Activated naive CD8-positive, alpha-beta T cell treated with anti-CD3 and anti-CD28 coated beads, Interleukin-2, amount 10 ng/mL, durations not matched to agents 7 days and 5 days (primary cell): ENCODE data around the gene ALOX12B. TPM values are rescaled to one million over a fixed set of nuclear protein-coding genes. Genes with fewer than 3 reads are reported as not detected.

ENCODE experiments used
- ATAC-seq: fragments of 150-1000 bp; cut with Tn5 transposase; one replicate; pipeline ENCODE4 v1.10.0; 2021; ENCODE audit warnings: low read depth, moderate library complexity
- POLR2A ChIA-PET: fragments of 350-600 bp; sonication (Branson Sonifier 250); formaldehyde crosslinking; loops from one replicate; lab custom pipeline; 2021; ENCODE audit warnings: antibody characterized with exemption; lab: Charles Lee
- DNase-seq: peaks from one replicate; pipeline ENCODE4 v3.0.0; 2021
- H3K27ac Mint-ChIP-seq: one replicate; pipeline ENCODE4 v1.8.0; 2022; ENCODE audit warnings: mild to moderate bottlenecking, mixed read lengths
- H3K27me3 Mint-ChIP-seq: one replicate; pipeline ENCODE4 v1.8.0; 2022; ENCODE audit warnings: mild to moderate bottlenecking, moderate library complexity, mixed read lengths
- H3K36me3 Mint-ChIP-seq: one replicate; pipeline ENCODE4 v1.8.0; 2021; ENCODE audit warnings: mild to moderate bottlenecking, mixed read lengths
- H3K4me1 Mint-ChIP-seq: one replicate; pipeline ENCODE4 v1.8.0; 2021; ENCODE audit warnings: mixed read lengths
- H3K4me3 Mint-ChIP-seq: one replicate; pipeline ENCODE4 v1.8.0; 2022; ENCODE audit warnings: mild to moderate bottlenecking, moderate library complexity, mixed read lengths
- H3K9me3 Mint-ChIP-seq: one replicate; pipeline ENCODE4 v1.8.0; 2021; ENCODE audit warnings: mixed read lengths
- total RNA-seq, 2 experiments: library from RNA; stranded (reverse); gene quantifications; one replicate each; pipeline ENCODE4 v1.2.3, GENCODE V29; 2021

ALOX12B gene
- total RNA-seq, 2 experiments from 2014 or later, result 0.65 to 0.97 TPM

GRCh38 chr17:8051831-8052230 lies 35.7 kb downstream of the ALOX12B start:
- Mint-ChIP-seq H3K9me3 (no peaks in the 10 kb centered on the region), H3K27me3 (peaks cover 13% of the 10 kb centered on the region), H3K27ac (no peak overlapping the region), H3K36me3 (no peaks in the 10 kb centered on the region), H3K4me1 (peaks cover 11% of the 10 kb centered on the region), H3K4me3 (no peak overlapping the region)
- DNase-seq (no peak), ATAC-seq (no peak)
- POLR2A ChIA-PET, result no interaction called here

- POLR2A ChIA-PET, result interaction anchor here (0.6 kb wide), 1 partner anchor 720 kb away, joined by 5 read pairs; the partner anchor contains the start of gene NEURL4
These were observed 38.8 kb downstream of the ALOX12B start for GRCh38 chr17:8048736-8049135.

GRCh38 chr17:8048236-8048635 lies 39.3 kb downstream of the ALOX12B start:
- POLR2A ChIA-PET, result no interaction called here
- DNase-seq, result no peak
- Mint-ChIP-seq H3K4me3 (no peak overlapping the region), H3K36me3 (no peaks in the 10 kb centered on the region), H3K9me3 (no peaks in the 10 kb centered on the region), H3K27ac (no peak overlapping the region), H3K27me3 (peaks cover 7% of the 10 kb centered on the region), H3K4me1 (no peaks in the 10 kb centered on the region)
- ATAC-seq, result no peak

More at GRCh38 chr17:8048736-8049135, 38.8 kb downstream of the ALOX12B start:
- H3K27ac Mint-ChIP-seq, result no peak overlapping the region
- ATAC-seq (no peak), DNase-seq (no peak)
- no peaks in the 10 kb centered on the region for H3K36me3 Mint-ChIP-seq
- peaks cover 4% of the 10 kb centered on the region for H3K27me3 Mint-ChIP-seq
- no peak overlapping the region for H3K4me3 Mint-ChIP-seq
- H3K9me3 Mint-ChIP-seq, result no peaks in the 10 kb centered on the region
- H3K4me1 Mint-ChIP-seq, result no peaks in the 10 kb centered on the region

- Mint-ChIP-seq H3K9me3 (no peaks in the 10 kb centered on the region), H3K36me3 (no peaks in the 10 kb centered on the region), H3K4me3 (no peak overlapping the region), H3K27me3 (peaks cover 12% of the 10 kb centered on the region), H3K27ac (no peak overlapping the region), H3K4me1 (no peaks in the 10 kb centered on the region)
- POLR2A ChIA-PET, result no interaction called here
- DNase-seq (no peak), ATAC-seq (no peak)
These were observed 39.8 kb downstream of the ALOX12B start for GRCh38 chr17:8047769-8048110.

GRCh38 chr17:8046929-8047768 lies 40.4 kb downstream of the ALOX12B start:
- POLR2A ChIA-PET, result no interaction called here
- Mint-ChIP-seq H3K9me3 (no peaks in the 10 kb centered on the region), H3K27ac (no peak overlapping the region), H3K36me3 (no peaks in the 10 kb centered on the region), H3K4me3 (no peak overlapping the region), H3K4me1 (no peaks in the 10 kb centered on the region), H3K27me3 (peaks cover 12% of the 10 kb centered on the region)
- ATAC-seq (no peak), DNase-seq (no peak)

GRCh38 chr17:8046306-8046928 lies 41.1 kb downstream of the ALOX12B start:
- Mint-ChIP-seq H3K36me3 (no peaks in the 10 kb centered on the region), H3K27ac (no peak overlapping the region), H3K4me1 (peaks cover 3% of the 10 kb centered on the region), H3K4me3 (no peak overlapping the region), H3K9me3 (no peaks in the 10 kb centered on the region), H3K27me3 (peaks cover 12% of the 10 kb centered on the region)
- no peak for DNase-seq
- no peak for ATAC-seq
- POLR2A ChIA-PET, result no interaction called here

GRCh38 chr17:8044819-8045810 lies 42.4 kb downstream of the ALOX12B start:
- Mint-ChIP-seq H3K4me3 (no peak overlapping the region), H3K27ac (no peak overlapping the region), H3K27me3 (peaks cover 18% of the 10 kb centered on the region), H3K36me3 (no peaks in the 10 kb centered on the region), H3K4me1 (peaks cover 4% of the 10 kb centered on the region), H3K9me3 (no peaks in the 10 kb centered on the region)
- no peak for ATAC-seq
- no peak for DNase-seq
- POLR2A ChIA-PET, result no interaction called here

GRCh38 chr17:8041979-8042378 lies 45.5 kb downstream of the ALOX12B start:
- H3K36me3 Mint-ChIP-seq, result no peaks in the 10 kb centered on the region
- no peak for DNase-seq
- H3K27ac Mint-ChIP-seq, result no peak overlapping the region
- no peak overlapping the region for H3K4me3 Mint-ChIP-seq
- ATAC-seq, result no peak
- peaks cover 4% of the 10 kb centered on the region for H3K4me1 Mint-ChIP-seq
- H3K9me3 Mint-ChIP-seq, result no peaks in the 10 kb centered on the region
- peaks cover 34% of the 10 kb centered on the region for H3K27me3 Mint-ChIP-seq
- POLR2A ChIA-PET, result interaction anchor here (0.5 to 1.9 kb wide), 3 partner anchors 26 to 206 kb away, joined by 3 to 9 read pairs (median 3); partner anchors contain the start of gene CTC1

GRCh38 chr17:8041249-8041928 lies 46.1 kb downstream of the ALOX12B start:
- Mint-ChIP-seq H3K9me3 (no peaks in the 10 kb centered on the region), H3K36me3 (no peaks in the 10 kb centered on the region), H3K27ac (no peak overlapping the region), H3K27me3 (peaks cover 34% of the 10 kb centered on the region), H3K4me1 (peaks cover 4% of the 10 kb centered on the region), H3K4me3 (no peak overlapping the region)
- ATAC-seq (peak; percentile 50), DNase-seq (no peak)
- POLR2A ChIA-PET, result interaction anchor here (0.5 to 1.9 kb wide), 3 partner anchors 25 to 207 kb away, joined by 3 to 9 read pairs (median 3); partner anchors contain the start of gene CTC1

GRCh38 chr17:8039611-8040168 lies 47.8 kb downstream of the ALOX12B start:
- peaks cover 4% of the 10 kb centered on the region for H3K4me1 Mint-ChIP-seq
- POLR2A ChIA-PET, result no interaction called here
- no peaks in the 10 kb centered on the region for H3K36me3 Mint-ChIP-seq
- H3K27me3 Mint-ChIP-seq, result peaks cover 42% of the 10 kb centered on the region
- no peak overlapping the region for H3K27ac Mint-ChIP-seq
- H3K4me3 Mint-ChIP-seq, result no peak overlapping the region
- no peaks in the 10 kb centered on the region for H3K9me3 Mint-ChIP-seq
- ATAC-seq (no peak), DNase-seq (no peak)

GRCh38 chr17:8038954-8039610 lies 48.4 kb downstream of the ALOX12B start, which contains the start of gene ALOX15B:
ALOX15B (plus strand) TSS chr17:8039059; CDS start chr17:8039156, 97 bp downstream.
- Mint-ChIP-seq H3K27ac (no peak within 1 kb of the TSS), H3K9me3 (no peaks in the 10 kb centered on the region), H3K27me3 (peaks cover 44% of the 10 kb centered on the region), H3K4me3 (no peak within 1 kb of the TSS), H3K4me1 (peaks cover 4% of the 10 kb centered on the region), H3K36me3 (no peaks in the 10 kb centered on the region)
- POLR2A ChIA-PET, result no interaction called here
- no peak for DNase-seq
- ATAC-seq, result no peak

- POLR2A ChIA-PET, result no interaction called here
- ATAC-seq, result no peak
- DNase-seq, result no peak
- Mint-ChIP-seq H3K4me1 (peaks cover 2% of the 10 kb centered on the region), H3K27me3 (peaks cover 29% of the 10 kb centered on the region), H3K36me3 (no peaks in the 10 kb centered on the region), H3K27ac (no peak overlapping the region), H3K9me3 (no peaks in the 10 kb centered on the region), H3K4me3 (no peak overlapping the region)
These were observed 55.1 kb downstream of the ALOX12B start for GRCh38 chr17:8032442-8032841.
